Esophagus muscularis mucosa (tissue), 4 donors: ENCODE results near the gene CINP. TPM values are rescaled to one million over a fixed set of nuclear protein-coding genes. Genes with fewer than 3 reads are reported as not detected.

Source experiments
- DNase-seq: peaks from one replicate; pipeline ENCODE4 v3.0.0-alpha.2; 2017; ENCODE audit errors: extremely low spot score
- H3K27ac ChIP-seq, 4 donors: fragments of 200-600 bp; sonication (generic); replicated peaks in 1 of 4; 1 replicate in 3 of 4; 2 replicates in 1 of 4; pipeline ENCODE4 v1.5.1; 2016 to 2019; ENCODE audit warnings: mild to moderate bottlenecking in 1 of 4
- H3K27me3 ChIP-seq, 4 donors: fragments of 200-600 bp; sonication (generic); one replicate each; pipeline versions ENCODE4 v1.5.1 to v1.6.0; 2016 to 2019
- H3K36me3 ChIP-seq, 4 donors: fragments of 200-600 bp; sonication (generic); one replicate each; pipeline ENCODE4 v1.5.1; 2016 to 2019
- H3K4me1 ChIP-seq, 4 donors: fragments of 200-600 bp; sonication (generic); one replicate each; pipeline ENCODE4 v1.5.1; 2016 to 2019
- H3K4me3 ChIP-seq, 4 donors: fragments of 200-600 bp; sonication (generic); 1 replicate in 2 of 4; 2 replicates in 2 of 4; pipeline ENCODE4 v1.5.1; 2016 to 2019; ENCODE audit warnings: mild to moderate bottlenecking in 4 of 4, moderate library complexity in 1 of 4
- H3K9me3 ChIP-seq, 4 donors: fragments of 200-600 bp; sonication (generic); 1 replicate in 3 of 4; 2 replicates in 1 of 4; pipeline ENCODE4 v1.5.1; 2016 to 2019
- CTCF ChIP-seq, 3 experiments: fragments of 200-600 bp in 2 of 3; fragments of 450-650 bp in 1 of 3; sonication (generic) in 2 of 3; IDR thresholded peaks; one replicate each; pipeline ENCODE4 v1.5.1; 2017 to 2019; ENCODE audit warnings: antibody characterized with exemption in 3 of 3, mild to moderate bottlenecking in 2 of 3, moderate library complexity in 1 of 3
- EP300 ChIP-seq: sonication (generic); formaldehyde crosslinking; IDR thresholded peaks from one replicate; pipeline ENCODE4 v1.6.1; 2017; ENCODE audit warnings: antibody characterized with exemption
- POLR2A ChIP-seq: fragments of 450-650 bp; IDR thresholded peaks from one replicate; pipeline ENCODE4 v1.6.1; 2017; ENCODE audit warnings: antibody characterized with exemption, moderate library complexity, mild to moderate bottlenecking, low read depth
- POLR2AphosphoS5 ChIP-seq, 2 donors: sonication (generic); formaldehyde crosslinking; IDR thresholded peaks; one replicate each; pipeline ENCODE4 v1.6.1; 2017; ENCODE audit warnings: antibody characterized with exemption in 2 of 2
- WGBS: methylation state at CpG from one replicate; pipeline ENCODE4 v1.1.5; 2018; 5-methylcytosine and 5-hydroxymethylcytosine counted together
- intact Hi-C: fragments of 100-400 bp; cut with DNase I; formaldehyde crosslinking; loops from one replicate; pipeline ENCODE4 v1.15.1; 2023
- total RNA-seq, 4 donors: library from RNA; depleted of rRNA; stranded (reverse); fragments of >200 nt; gene quantifications; one replicate each; pipeline versions ENCODE4 v1.1.0 to v1.2.1, GENCODE V29; 2016

CINP gene
- total RNA-seq, 4 donors from 2014 or later, result 21.6 to 27.7 (median 25.4) TPM

GRCh38 chr14:102316743-102317563, 45.7 kb downstream of the CINP start:
- WGBS, result under 1% methylated on average over 16 of the region's 54 CpGs
- Histone ChIP-seq H3K4me1 (peaks cover 40 to 72% (median 60%) of the 10 kb centered on the region in 4 donors), H3K9me3 (no peaks in the 10 kb centered on the region), H3K27me3 (no peaks in the 10 kb centered on the region), H3K27ac (peak overlapping the region; percentile 96 to 98 (median 97)), H3K4me3 (peak overlapping the region; percentile 50 to 62 (median 56)), H3K36me3 (peaks cover 0 to under 1% (median 0%) of the 10 kb centered on the region in 4 donors)
- intact Hi-C loops, result loop anchor here (5.0 to 10.0 kb wide), 2 partner anchors 222 to 355 kb away; partner anchors contain the start of gene DYNC1H1
- DNase-seq, result peak; percentile 99
- TF ChIP-seq POLR2AphosphoS5 (IDR thresholded peaks at IDR 0.05) (peak; percentile 44 to 82), POLR2A (no peak), CTCF (IDR thresholded peaks at IDR 0.05) (peak; percentile 73 to 89 (median 80))

- no peak for DNase-seq
These were observed 46.4 kb downstream of the CINP start for GRCh38 chr14:102316338-102316742.

GRCh38 chr14:102315121-102315520, 47.6 kb downstream of the CINP start:
- H3K27me3 ChIP-seq, result no peaks in the 10 kb centered on the region
- TF ChIP-seq POLR2A (no peak), CTCF (IDR thresholded peaks at IDR 0.05) (no peak), EP300 (no peak), POLR2AphosphoS5 (IDR thresholded peaks at IDR 0.05) (no peak)
- H3K4me3 ChIP-seq, result no peak overlapping the region
- WGBS, result 83% methylated on average over 6 of the region's 6 CpGs
- H3K9me3 ChIP-seq, result no peaks in the 10 kb centered on the region
- peak overlapping the region in 3 of 4 donors; percentile 96 to 98 (median 98) for H3K27ac ChIP-seq
- intact Hi-C loops, result loop anchor here (2.0 to 10.0 kb wide), 3 partner anchors 80 to 353 kb away; partner anchors contain the start of gene DYNC1H1
- H3K4me1 ChIP-seq, result peaks cover 30 to 55% (median 49%) of the 10 kb centered on the region in 4 donors
- no peaks in the 10 kb centered on the region for H3K36me3 ChIP-seq
- no peak for DNase-seq

More at GRCh38 chr14:102316338-102316742, 46.4 kb downstream of the CINP start:
- Histone ChIP-seq H3K9me3 (no peaks in the 10 kb centered on the region), H3K27ac (peak overlapping the region; percentile 96 to 98 (median 97)), H3K27me3 (no peaks in the 10 kb centered on the region), H3K36me3 (no peaks in the 10 kb centered on the region), H3K4me1 (peaks cover 40 to 67% (median 60%) of the 10 kb centered on the region in 4 donors), H3K4me3 (peak overlapping the region; percentile 50 to 62 (median 56))
- intact Hi-C loops, result loop anchor here (5.0 to 10.0 kb wide), 2 partner anchors 222 to 354 kb away; partner anchors contain the start of gene DYNC1H1
- WGBS, result 3% methylated on average over 10 of the region's 10 CpGs
- no peak for TF ChIP-seq CTCF (IDR thresholded peaks at IDR 0.05)
- TF ChIP-seq EP300, result no peak
- TF ChIP-seq POLR2AphosphoS5 (IDR thresholded peaks at IDR 0.05), result no peak
- no peak for TF ChIP-seq POLR2A

- WGBS, result 10% methylated on average over 28 of the region's 52 CpGs
- H3K9me3 ChIP-seq, result no peaks in the 10 kb centered on the region
- H3K36me3 ChIP-seq, result no peaks in the 10 kb centered on the region
- peak; percentile 96 for DNase-seq
- no peaks in the 10 kb centered on the region for H3K27me3 ChIP-seq
- H3K27ac ChIP-seq, result peak overlapping the region; percentile 26 to 67 (median 38)
- no peak for TF ChIP-seq POLR2A
- TF ChIP-seq EP300, result no peak
- peak; percentile 96 to 99 (median 96) for TF ChIP-seq CTCF (IDR thresholded peaks at IDR 0.05)
- peak in 1 of 2 donors; percentile 75 for TF ChIP-seq POLR2AphosphoS5 (IDR thresholded peaks at IDR 0.05)
- intact Hi-C loops, result loop anchor here (2.0 to 10.0 kb wide), 3 partner anchors 80 to 352 kb away; partner anchors contain the start of gene DYNC1H1
- H3K4me3 ChIP-seq, result peak overlapping the region; percentile 50 to 61 (median 52)
- H3K4me1 ChIP-seq, result peaks cover 30 to 53% (median 48%) of the 10 kb centered on the region in 4 donors
These were observed 48.3 kb downstream of the CINP start for GRCh38 chr14:102314242-102315011.
